ENCODE data around the gene BLM. TPM values are rescaled to one million over a fixed set of nuclear protein-coding genes. Genes with fewer than 3 reads are reported as not detected.
"Not testable (repeated sequence)": the region's sequence is repeated elsewhere in the genome, so short reads cannot be mapped to it uniquely, and the experiment has no call there.

The BLM gene
- total RNA-seq, 1 donor from 2014 or later: 5.6 TPM

DNA sequence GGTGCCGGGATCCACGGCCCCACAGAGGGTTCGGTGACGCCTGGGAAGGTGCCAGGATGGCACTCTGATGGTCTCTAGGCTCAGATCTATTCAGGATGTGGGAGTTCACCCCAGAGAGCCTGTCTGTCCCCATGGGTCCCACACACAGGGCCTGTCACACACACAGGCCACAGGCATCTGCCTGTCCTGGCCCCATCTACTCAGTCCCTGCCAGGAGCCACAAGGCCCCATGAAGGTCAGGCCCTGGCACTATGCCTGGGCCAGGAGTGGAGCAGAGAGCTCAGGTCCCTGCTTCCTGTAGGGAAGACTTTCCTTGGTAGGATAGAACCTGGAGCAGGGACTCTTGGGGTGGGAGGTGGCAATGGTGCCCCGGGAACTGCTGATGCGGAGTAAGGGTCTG is 102.2 kb downstream of the BLM start:
- DNase-seq (ENCODE audit: low read depth): no peak
- Histone ChIP-seq H3K36me3 (ENCODE audit: control insufficient read depth, insufficient read depth, low read length) (no peaks in the 10 kb centered on the region), H3K4me3 (ENCODE audit: low read depth, low read length) (no peak overlapping the region), H3K27me3 (ENCODE audit: control insufficient read depth, insufficient read depth, low read length) (no peaks in the 10 kb centered on the region)
- TF ChIP-seq, protein P1, sequence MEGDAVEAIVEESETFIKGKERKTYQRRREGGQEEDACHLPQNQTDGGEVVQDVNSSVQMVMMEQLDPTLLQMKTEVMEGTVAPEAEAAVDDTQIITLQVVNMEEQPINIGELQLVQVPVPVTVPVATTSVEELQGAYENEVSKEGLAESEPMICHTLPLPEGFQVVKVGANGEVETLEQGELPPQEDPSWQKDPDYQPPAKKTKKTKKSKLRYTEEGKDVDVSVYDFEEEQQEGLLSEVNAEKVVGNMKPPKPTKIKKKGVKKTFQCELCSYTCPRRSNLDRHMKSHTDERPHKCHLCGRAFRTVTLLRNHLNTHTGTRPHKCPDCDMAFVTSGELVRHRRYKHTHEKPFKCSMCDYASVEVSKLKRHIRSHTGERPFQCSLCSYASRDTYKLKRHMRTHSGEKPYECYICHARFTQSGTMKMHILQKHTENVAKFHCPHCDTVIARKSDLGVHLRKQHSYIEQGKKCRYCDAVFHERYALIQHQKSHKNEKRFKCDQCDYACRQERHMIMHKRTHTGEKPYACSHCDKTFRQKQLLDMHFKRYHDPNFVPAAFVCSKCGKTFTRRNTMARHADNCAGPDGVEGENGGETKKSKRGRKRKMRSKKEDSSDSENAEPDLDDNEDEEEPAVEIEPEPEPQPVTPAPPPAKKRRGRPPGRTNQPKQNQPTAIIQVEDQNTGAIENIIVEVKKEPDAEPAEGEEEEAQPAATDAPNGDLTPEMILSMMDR (IDR thresholded peaks at IDR 0.05; ENCODE audit: insufficient read depth, low read length, poor library complexity, severe bottlenecking): no peak

- TF ChIP-seq, protein P1 (IDR thresholded peaks at IDR 0.05; ENCODE audit: insufficient read depth, low read length, poor library complexity, severe bottlenecking): no peak
- DNase-seq (ENCODE audit: low read depth): no peak
- H3K27me3 ChIP-seq (ENCODE audit: control insufficient read depth, insufficient read depth, low read length): no peaks in the 10 kb centered on the region
- H3K4me3 ChIP-seq (ENCODE audit: low read depth, low read length): no peak overlapping the region
- no peaks in the 10 kb centered on the region for H3K36me3 ChIP-seq (ENCODE audit: control insufficient read depth, insufficient read depth, low read length)
Observed at GRCh38 chr15:90819850-90820249, 102.7 kb downstream of the BLM start.

GRCh38 chr15:90820481-90820880 is 103.3 kb downstream of the BLM start:
- TF ChIP-seq, protein P1 (IDR thresholded peaks at IDR 0.05; ENCODE audit: insufficient read depth, low read length, poor library complexity, severe bottlenecking): no peak
- DNase-seq (ENCODE audit: low read depth): no peak
- Histone ChIP-seq H3K4me3 (ENCODE audit: low read depth, low read length) (no peak overlapping the region), H3K27me3 (ENCODE audit: control insufficient read depth, insufficient read depth, low read length) (no peaks in the 10 kb centered on the region), H3K36me3 (ENCODE audit: control insufficient read depth, insufficient read depth, low read length) (no peaks in the 10 kb centered on the region)

- no peaks in the 10 kb centered on the region for H3K27me3 ChIP-seq (ENCODE audit: control insufficient read depth, insufficient read depth, low read length)
- H3K4me3 ChIP-seq (ENCODE audit: low read depth, low read length): no peak overlapping the region
- DNase-seq (ENCODE audit: low read depth): no peak
- TF ChIP-seq, protein P1 (IDR thresholded peaks at IDR 0.05; ENCODE audit: insufficient read depth, low read length, poor library complexity, severe bottlenecking): no peak
- no peaks in the 10 kb centered on the region for H3K36me3 ChIP-seq (ENCODE audit: control insufficient read depth, insufficient read depth, low read length)
Observed at GRCh38 chr15:90822204-90822955, 105.2 kb downstream of the BLM start.

- DNase-seq (ENCODE audit: low read depth): no peak
- Histone ChIP-seq H3K36me3 (ENCODE audit: control insufficient read depth, insufficient read depth, low read length) (no peaks in the 10 kb centered on the region), H3K4me3 (ENCODE audit: low read depth, low read length) (no peak overlapping the region), H3K27me3 (ENCODE audit: control insufficient read depth, insufficient read depth, low read length) (no peaks in the 10 kb centered on the region)
- TF ChIP-seq, protein P1 (IDR thresholded peaks at IDR 0.05; ENCODE audit: insufficient read depth, low read length, poor library complexity, severe bottlenecking): no peak
Observed at GRCh38 chr15:90823455-90823974, 106.4 kb downstream of the BLM start.

GRCh38 chr15:90825115-90825899 is 108.2 kb downstream of the BLM start:
- not testable (repeated sequence) for DNase-seq (ENCODE audit: low read depth); H3K27me3 ChIP-seq (ENCODE audit: control insufficient read depth, insufficient read depth, low read length)

GRCh38 chr15:90826206-90826885 is 109.2 kb downstream of the BLM start:
- not testable (repeated sequence) for H3K36me3 ChIP-seq (ENCODE audit: control insufficient read depth, insufficient read depth, low read length); DNase-seq (ENCODE audit: low read depth); H3K27me3 ChIP-seq (ENCODE audit: control insufficient read depth, insufficient read depth, low read length); H3K4me3 ChIP-seq (ENCODE audit: low read depth, low read length)

More at GRCh38 chr15:90825115-90825899, 108.2 kb downstream of the BLM start:
- H3K4me3 ChIP-seq (ENCODE audit: low read depth, low read length); H3K36me3 ChIP-seq (ENCODE audit: control insufficient read depth, insufficient read depth, low read length): not testable (repeated sequence)

All from kidney epithelial cell (primary cell).